MG63 (cell line): ENCODE data around the gene POLK. TPM values are rescaled to one million over a fixed set of nuclear protein-coding genes. Genes with fewer than 3 reads are reported as not detected.
A peak's percentile ranks its signal among the peaks of the same experiment; 100 is the strongest.

Source experiments
- DNase-seq: peaks from one replicate; pipeline ENCODE4 v3.0.0-alpha.2; 2020
- H3K27me3 ChIP-seq: fragments of 250-450 bp; sonication (Bioruptor Pico); 2 replicates; pipeline ENCODE4 v1.5.1; 2020; ENCODE audit warnings: mild to moderate bottlenecking, moderate library complexity
- H3K36me3 ChIP-seq: fragments of 250-450 bp; sonication (Bioruptor Pico); 2 replicates; pipeline ENCODE4 v1.5.1; 2020; ENCODE audit warnings: mild to moderate bottlenecking, moderate library complexity
- H3K4me3 ChIP-seq: fragments of 250-450 bp; sonication (Bioruptor Pico); 2 replicates; pipeline ENCODE4 v1.5.1; 2020; ENCODE audit warnings: mild to moderate bottlenecking, moderate library complexity
- H3K9me3 ChIP-seq: fragments of 250-450 bp; sonication (Bioruptor Pico); 2 replicates; pipeline ENCODE4 v1.5.1; 2020; ENCODE audit warnings: mild to moderate bottlenecking, moderate library complexity
- total RNA-seq: library from RNA; depleted of rRNA; stranded (reverse); fragments of >200 nt; shearing (Covaris generic); gene quantifications from 2 replicates; pipeline ENCODE4 v1.2.3, GENCODE V29; 2014; ENCODE audit warnings: low replicate concordance

The POLK gene
- total RNA-seq, 1 experiment from 2014 or later = 10.9 TPM

DNA sequence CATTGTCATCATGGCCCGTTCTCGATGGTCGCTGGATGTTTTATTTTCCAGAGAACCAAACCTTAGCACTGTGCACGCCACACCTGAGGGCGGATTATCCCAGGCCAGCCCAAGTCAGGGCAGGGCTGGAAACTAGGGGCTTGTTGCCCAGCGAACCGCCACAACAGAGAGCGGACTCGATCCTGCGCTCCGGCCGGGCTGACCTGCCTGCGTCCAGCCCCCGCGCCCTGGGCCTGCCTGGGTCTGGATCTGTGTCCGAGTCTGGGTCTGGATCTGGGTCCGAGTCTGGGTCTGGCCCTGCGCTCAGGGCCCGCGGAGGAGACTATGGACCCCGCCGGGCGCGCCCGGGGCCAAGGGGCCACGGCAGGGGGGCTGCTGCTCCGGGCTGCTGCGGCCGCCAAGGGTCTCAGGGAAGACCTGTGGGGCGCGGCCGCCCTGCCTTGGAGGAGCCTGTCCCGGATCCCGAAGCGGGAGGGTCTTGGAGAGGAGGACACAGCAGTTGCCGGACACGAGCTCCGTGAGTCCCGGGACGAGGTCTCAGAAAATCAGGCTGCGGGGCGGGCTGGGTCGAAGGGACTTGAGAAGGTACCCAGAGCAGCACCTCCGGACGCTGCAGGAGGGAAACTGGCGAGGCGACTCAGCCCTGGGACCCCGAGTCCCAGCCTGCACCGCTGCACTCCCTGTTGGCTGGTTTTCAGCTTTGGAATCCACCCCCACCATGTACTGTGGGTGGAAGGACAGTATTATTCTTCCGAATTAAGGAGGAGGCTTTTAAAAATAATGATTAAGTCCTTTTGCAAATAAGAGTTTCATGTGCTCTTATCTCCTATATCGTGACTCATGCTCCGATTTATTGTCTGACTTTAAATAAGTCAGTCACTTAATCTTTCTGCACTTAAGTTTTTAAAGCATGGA, 99.9 kb downstream of the POLK start, which contains the start of gene ANKDD1B:
ANKDD1B (plus strand) TSS at position 143 of the 915 bp plus-strand sequence; CDS start at position 325, 182 bp downstream.
- DNase-seq = peak; percentile 2
- H3K27me3 ChIP-seq = no peaks in the 10 kb centered on the region
- H3K36me3 ChIP-seq = no peaks in the 10 kb centered on the region
- no peaks in the 10 kb centered on the region for H3K9me3 ChIP-seq
- peak within 1 kb of the TSS; percentile 23 for H3K4me3 ChIP-seq

DNA sequence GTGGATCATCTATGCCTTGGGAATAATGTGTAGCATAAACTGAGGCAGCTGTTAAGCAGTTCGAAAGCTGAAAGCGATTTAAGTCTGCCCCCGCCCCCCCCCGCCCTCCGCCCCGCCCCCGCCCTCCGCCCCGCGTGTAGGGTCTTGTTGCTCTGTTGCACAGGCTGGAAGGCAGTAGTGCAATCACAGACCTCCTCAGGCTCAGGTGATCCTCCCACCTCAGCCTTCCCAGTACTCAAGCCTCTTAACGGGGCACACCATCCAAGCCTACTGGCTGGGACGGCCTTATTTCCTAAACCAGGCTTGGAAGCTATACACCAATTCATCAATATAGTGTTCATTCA, 100.5 kb downstream of the POLK start:
- Histone ChIP-seq H3K4me3 (no peak overlapping the region), H3K9me3 (no peaks in the 10 kb centered on the region), H3K27me3 (no peaks in the 10 kb centered on the region), H3K36me3 (no peaks in the 10 kb centered on the region)
- DNase-seq = no peak

DNA sequence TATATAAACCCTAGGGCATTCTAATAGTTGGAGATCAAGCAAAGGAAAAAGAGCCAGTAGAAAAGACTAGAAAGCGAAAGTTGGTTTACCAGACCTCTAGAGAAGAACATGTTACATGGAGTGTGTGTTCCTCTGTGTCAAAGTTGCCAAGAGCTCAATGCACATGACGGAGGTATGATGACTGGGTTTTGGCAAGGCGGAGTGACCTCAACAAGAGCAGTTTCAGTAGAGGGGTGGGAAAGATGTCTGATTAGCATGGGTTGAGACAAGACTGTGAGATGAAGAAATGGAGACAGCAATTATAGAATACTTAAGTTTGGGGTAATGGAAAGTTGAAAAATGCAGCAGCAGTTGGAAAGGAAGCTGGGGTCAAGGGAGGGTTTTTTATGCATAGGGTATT, 101.2 kb downstream of the POLK start:
- Histone ChIP-seq H3K36me3 (no peaks in the 10 kb centered on the region), H3K9me3 (no peaks in the 10 kb centered on the region), H3K27me3 (no peaks in the 10 kb centered on the region)

DNA sequence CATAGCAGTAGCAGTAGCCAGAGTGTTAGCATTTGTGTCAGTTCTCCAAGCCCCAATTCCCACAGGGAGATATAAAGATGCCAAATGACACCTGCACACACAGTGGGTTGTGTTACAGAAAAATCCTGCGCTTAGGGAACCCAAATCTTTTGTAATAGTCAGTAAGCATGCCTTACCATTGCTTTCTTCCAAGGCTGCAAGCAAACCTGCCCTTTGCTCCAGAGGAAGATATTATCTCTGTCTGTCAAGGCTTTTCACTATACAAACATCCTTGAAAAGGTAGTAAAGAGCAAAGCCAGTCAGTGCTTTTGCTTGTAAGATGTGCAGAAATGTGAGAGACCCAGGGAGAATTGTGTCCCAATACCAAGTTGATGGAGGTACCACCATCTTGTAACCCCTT, 102.5 kb downstream of the POLK start:
- DNase-seq = no peak
- H3K9me3 ChIP-seq = no peaks in the 10 kb centered on the region
- no peaks in the 10 kb centered on the region for H3K27me3 ChIP-seq
- no peak overlapping the region for H3K4me3 ChIP-seq
- no peaks in the 10 kb centered on the region for H3K36me3 ChIP-seq

More for the DNA sequence above, 101.2 kb downstream of the POLK start:
- H3K4me3 ChIP-seq = no peak overlapping the region
- DNase-seq = no peak

DNA sequence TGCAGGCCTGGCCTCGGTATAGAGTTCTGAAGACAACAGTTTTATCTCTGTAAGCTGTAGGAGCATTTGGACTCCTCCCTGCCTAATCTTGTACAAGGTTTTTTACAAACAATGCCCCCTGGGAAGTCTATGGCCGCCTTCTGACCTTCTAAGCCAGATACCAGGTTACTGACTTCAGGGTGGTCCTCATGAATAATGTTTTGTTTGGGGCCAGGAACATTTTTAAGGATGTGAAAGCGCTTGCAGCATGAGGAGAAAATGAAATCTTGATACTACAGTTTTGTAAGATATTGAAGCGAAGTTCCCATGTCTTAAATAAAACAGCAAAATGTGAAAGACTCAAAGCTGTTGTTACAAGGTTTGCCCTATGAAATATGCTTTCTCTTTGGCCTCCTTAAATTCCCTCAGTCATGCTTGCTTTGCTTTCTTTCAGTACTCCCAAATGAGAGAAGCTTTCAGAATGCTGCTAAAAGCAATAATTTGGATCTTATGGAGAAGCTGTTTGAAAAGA, 104.7 kb downstream of the POLK start:
- DNase-seq = no peak
- Histone ChIP-seq H3K9me3 (no peaks in the 10 kb centered on the region), H3K4me3 (no peak overlapping the region), H3K27me3 (no peaks in the 10 kb centered on the region), H3K36me3 (no peaks in the 10 kb centered on the region)

DNA sequence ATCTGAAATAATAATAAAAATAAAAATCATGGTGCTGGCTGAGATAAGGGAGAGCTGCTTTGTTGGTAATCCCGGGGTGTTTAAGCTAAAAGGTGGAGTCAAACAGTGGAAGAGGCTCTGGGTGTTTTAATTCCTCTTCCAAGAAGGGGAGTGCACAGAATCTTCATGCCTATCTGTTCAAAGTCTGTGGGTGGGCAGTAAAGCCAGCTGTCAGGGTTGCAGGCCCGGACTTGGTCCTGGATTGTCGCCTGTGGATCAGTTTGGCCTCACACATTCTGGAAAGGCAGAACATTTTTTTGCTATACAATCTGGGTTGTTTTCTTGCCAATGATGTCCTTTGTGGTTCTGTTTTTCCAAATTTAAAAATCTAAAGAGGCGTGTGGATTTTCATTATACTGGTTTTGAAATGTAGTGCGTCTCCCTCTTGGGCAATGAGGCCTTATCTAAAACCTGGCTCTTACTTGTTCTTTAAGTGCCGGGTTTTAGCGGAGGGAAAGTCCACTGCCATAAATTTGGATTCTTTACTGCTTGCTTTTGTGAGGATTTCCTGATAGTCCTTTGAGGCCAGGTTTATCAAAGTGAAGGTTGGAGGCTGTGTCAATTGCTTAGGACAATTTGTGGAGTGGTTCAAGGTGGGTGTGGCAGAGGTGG, 105.4 kb downstream of the POLK start:
- Histone ChIP-seq H3K27me3 (no peaks in the 10 kb centered on the region), H3K36me3 (no peaks in the 10 kb centered on the region), H3K9me3 (no peaks in the 10 kb centered on the region), H3K4me3 (no peak overlapping the region)
- no peak for DNase-seq

DNA sequence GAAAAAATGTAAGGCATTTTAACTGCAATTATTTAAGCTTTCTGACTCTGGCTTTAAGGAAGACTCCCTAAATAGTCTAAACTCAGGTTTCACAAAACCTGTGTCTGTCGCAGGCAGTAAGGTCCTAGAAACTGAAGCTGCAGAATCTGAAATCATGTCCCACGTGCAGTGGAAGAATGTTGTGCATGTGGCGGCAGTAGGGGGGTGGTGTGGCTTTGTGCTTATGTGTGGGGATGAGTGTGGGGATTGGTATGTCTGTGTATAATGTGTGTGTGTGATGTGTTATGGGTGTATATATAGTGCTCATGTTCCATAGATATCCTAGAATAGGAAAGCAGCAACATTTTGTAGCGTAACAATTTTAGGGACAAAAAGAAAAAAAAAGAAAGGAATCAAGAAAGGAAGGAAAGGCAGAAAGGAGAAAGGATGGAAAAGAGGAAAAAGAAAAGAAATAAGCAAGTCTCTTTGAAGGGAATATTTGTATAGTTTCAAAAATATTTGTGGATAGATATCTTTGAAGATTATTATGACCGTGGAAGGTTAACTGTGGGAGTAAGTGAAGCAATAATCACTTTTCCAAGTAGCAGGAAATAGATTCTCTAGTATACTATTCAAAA, 106.2 kb downstream of the POLK start:
- Histone ChIP-seq H3K4me3 (no peak overlapping the region), H3K9me3 (no peaks in the 10 kb centered on the region), H3K27me3 (no peaks in the 10 kb centered on the region), H3K36me3 (no peaks in the 10 kb centered on the region)
- DNase-seq = no peak

DNA sequence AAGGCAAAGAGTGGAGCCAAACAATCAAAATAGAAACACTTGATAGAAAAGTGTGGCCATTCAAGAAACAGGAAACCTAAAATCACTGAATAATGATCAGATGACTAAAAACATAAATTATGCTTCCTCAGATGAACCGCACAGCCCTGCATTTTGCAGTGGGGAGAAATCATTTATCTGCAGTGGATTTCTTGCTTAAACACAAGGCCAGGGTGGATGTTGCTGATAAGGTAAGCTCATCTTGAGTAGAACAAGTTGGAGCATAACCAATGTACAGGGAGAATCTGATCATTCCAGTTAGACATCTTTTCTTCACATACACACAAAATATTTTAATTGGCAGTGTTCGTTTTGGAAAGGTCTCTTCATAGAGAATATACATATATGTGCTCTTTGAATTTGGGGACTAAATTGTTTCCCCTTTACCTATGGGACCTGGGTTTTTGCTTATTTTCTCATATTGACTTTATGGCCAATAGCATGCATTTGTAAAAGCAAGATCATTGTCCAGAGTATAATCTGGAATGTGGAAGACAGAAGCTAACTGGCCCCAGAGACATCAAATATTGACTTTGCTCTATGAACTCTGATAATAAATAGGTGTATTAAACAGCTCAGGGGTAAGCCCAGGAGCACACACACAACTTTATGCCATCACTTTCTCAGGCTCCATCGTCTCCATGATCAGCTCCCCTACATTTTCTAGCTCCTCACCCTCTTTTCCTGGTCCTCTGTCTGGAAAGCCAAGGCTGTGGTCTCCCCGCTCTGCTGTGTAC, 108.7 kb downstream of the POLK start:
- no peaks in the 10 kb centered on the region for H3K36me3 ChIP-seq
- no peak overlapping the region for H3K4me3 ChIP-seq
- no peak for DNase-seq
- H3K9me3 ChIP-seq = no peaks in the 10 kb centered on the region
- H3K27me3 ChIP-seq = no peaks in the 10 kb centered on the region

DNA sequence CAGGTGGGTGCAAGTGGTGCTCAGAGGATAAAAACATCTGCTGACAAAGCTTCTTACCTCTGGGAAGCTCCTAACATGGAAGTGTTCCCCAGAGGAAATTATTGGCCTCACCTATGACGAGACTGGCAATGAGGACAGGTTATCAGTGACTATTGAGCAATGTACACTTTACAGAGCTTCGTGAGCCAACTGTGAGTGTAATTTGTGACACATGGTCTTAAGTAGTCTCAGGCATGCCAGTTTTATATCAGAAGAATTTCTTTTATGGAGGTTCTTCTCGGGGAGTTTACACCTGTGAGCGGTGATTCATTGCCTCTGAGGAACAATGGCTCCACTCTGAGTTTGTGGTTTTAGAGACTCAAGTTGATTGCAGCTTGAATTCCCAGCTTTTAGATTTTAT, 110.9 kb downstream of the POLK start:
- no peak for DNase-seq
- no peak overlapping the region for H3K4me3 ChIP-seq
- H3K9me3 ChIP-seq = no peaks in the 10 kb centered on the region
- no peaks in the 10 kb centered on the region for H3K27me3 ChIP-seq
- H3K36me3 ChIP-seq = no peaks in the 10 kb centered on the region

DNA sequence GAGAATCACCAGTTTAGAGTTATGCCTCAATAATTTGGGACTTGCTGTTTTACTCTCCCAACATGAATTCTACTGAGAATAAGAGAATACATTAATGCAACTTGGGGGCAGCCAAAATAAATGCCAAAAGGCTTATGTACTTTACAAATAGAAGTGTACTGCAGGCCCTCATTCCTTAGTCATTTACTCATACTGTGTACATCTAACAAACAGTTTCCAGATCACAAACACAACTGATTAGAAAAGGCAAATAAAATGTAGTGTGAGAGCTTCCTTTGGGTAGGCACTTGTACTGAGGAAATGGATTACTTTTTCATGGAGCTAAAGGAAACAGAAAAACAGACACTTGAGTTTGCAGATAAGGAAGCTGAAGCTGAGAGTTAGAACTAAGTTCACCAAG, 112.2 kb downstream of the POLK start:
- Histone ChIP-seq H3K4me3 (no peak overlapping the region), H3K36me3 (no peaks in the 10 kb centered on the region), H3K27me3 (no peaks in the 10 kb centered on the region), H3K9me3 (no peaks in the 10 kb centered on the region)
- no peak for DNase-seq

DNA sequence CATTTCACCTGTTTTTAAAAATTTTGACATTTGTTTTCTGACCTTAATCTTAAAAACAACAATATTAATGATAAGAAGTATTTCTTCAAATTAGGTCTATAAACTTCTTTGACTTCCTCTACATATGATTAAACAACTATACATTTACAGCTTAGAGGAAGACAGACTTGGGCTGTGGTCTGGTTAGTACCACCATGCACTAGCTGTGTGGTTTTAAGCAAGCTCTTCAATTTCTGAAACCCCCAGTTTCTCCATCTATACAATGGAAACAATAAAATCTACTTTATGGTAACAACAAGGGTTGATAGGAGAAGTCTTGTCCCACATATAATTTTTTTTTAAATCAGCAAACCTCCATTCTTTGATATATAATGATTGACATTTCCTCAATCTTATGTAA, 115.3 kb downstream of the POLK start:
- Histone ChIP-seq H3K4me3 (no peak overlapping the region), H3K36me3 (no peaks in the 10 kb centered on the region), H3K9me3 (no peaks in the 10 kb centered on the region), H3K27me3 (no peaks in the 10 kb centered on the region)
- DNase-seq = no peak

DNA sequence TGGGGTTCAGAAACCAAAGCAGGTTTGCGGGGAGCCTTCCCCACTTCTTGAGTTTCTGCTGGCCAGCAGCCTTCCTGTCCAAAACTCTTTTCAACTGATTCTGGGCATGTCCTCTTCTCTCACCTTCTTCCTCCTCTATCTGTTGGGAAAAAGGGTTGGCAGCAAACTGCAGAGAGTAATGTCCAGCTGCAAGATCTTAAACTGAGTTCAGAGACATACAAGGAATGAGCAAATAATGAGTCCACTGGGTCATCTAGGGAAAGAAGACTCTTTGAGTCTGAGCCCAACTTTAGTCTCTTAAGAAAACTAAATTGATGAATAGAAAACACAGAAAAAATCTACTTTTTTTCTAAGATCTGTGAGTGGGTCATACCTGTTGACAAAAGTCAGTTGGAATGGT, 116.1 kb downstream of the POLK start:
- no peaks in the 10 kb centered on the region for H3K36me3 ChIP-seq
- no peak for DNase-seq

DNA sequence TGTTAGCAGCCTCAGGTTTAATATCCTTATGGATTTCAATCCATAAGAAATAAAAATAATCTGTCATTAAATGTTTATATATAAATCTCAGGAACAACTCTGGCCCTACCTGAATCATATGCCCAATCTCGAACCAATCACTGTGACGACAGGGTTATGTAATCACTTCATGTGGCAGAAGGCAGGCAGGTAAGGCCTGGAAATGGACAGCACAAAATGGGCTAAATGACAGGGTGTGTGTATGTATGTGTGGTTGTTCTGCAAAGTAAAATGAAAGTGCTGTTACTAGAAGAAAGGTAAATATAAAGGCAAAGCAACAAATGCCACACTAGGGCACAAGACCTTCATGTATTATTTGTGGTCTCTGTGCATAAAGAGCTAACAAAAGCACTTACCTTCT, 119.2 kb downstream of the POLK start:
- Histone ChIP-seq H3K4me3 (no peak overlapping the region), H3K9me3 (no peaks in the 10 kb centered on the region), H3K36me3 (no peaks in the 10 kb centered on the region), H3K27me3 (no peaks in the 10 kb centered on the region)
- no peak for DNase-seq

More for the DNA sequence above, 116.1 kb downstream of the POLK start:
- Histone ChIP-seq H3K27me3 (no peaks in the 10 kb centered on the region), H3K9me3 (no peaks in the 10 kb centered on the region), H3K4me3 (no peak overlapping the region)

DNA sequence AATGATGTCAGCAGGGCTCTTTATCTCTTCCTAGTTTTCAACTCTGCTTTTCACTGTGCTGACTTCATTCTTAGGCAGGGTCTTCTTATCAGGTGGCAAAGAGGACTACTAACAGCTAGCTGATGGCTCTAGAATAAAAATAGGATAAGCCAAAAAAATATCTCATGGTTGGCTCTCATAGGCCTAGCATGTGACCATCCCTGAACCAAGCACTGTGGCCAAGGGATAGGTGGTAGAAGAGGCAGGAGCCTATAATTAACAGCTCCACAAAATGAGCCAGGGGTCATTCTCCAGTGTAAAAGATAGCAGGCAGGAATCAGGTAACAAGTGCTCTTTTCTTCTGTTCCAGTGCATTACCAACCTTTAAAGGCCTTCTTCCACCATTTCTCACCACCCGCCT, 120.6 kb downstream of the POLK start:
- Histone ChIP-seq H3K9me3 (no peaks in the 10 kb centered on the region), H3K36me3 (no peaks in the 10 kb centered on the region), H3K4me3 (no peak overlapping the region), H3K27me3 (no peaks in the 10 kb centered on the region)
- DNase-seq = no peak

DNA sequence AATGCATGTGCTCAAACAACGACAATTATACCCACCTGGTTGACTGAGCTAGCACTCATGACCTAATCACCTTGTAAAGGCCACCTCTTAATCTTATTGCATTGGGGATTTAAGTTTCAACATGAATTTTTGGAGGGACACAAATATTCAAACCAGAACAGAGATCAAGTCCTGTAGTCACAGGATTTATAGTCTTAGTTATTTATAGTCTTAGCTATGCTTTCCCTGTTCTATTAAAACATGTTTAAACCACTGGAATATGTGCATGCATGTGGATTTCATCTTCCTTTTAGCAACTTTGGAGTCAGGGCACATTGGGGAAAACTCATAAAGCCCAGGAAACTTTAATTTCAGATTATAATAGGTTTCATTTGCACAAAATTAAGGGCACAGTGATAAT, 126.3 kb downstream of the POLK start:
- H3K27me3 ChIP-seq = no peaks in the 10 kb centered on the region
- H3K36me3 ChIP-seq = no peaks in the 10 kb centered on the region
- no peak for DNase-seq
- no peak overlapping the region for H3K4me3 ChIP-seq
- H3K9me3 ChIP-seq = no peaks in the 10 kb centered on the region

DNA sequence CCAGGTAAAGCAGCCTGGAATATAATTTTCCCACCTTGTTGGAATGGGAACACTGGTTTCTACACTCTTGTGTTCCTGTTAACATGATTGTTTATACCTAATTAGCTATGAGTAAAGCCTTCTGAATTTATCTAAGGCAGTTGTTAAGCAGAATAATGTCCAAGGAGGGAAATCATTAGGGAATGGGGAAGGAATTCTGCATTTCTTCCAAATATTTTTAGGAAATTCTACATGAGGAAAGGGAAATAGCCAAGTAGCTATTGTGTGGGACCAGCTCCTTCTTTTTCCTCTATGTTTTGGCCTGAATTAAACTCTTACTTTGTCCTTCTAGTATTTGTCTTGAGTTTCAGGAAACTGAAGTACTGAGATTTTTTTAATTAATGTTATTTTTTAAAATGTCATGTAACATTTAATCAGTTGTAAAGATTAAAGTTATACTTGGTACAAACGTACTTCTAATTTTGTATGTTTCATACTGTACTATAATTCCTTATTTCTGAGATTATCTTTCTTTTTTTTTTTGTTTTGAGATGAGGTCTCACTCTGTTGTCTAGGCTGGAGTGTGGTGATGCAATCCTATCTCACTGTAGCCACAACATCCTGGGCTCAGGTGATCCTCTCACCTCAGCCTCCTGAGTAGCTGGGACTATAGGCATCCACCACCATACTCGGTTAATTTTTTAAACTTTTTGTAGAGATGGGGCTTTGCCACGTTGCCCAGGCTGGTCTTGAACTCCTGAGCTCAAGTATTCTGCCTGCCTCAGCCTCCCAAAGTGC, 128.0 kb downstream of the POLK start:
- DNase-seq = no peak
- no peaks in the 10 kb centered on the region for H3K9me3 ChIP-seq
- no peaks in the 10 kb centered on the region for H3K36me3 ChIP-seq
- no peak overlapping the region for H3K4me3 ChIP-seq
- H3K27me3 ChIP-seq = no peaks in the 10 kb centered on the region
